Measurements from ENCODE around the gene SMURF1. TPM values are rescaled to one million over a fixed set of nuclear protein-coding genes. Genes with fewer than 3 reads are reported as not detected.
"Not testable (repeated sequence)": the region's sequence is repeated elsewhere in the genome, so short reads cannot be mapped to it uniquely, and the experiment has no call there.

Gene SMURF1
- total RNA-seq, 2 experiments from 2014 or later = 10.3 to 10.4 TPM

- Mint-ChIP-seq H3K9me3 (ENCODE audit: insufficient read depth) (peaks cover 8% of the 10 kb centered on the region), H3K4me1 (ENCODE audit: low read depth) (peaks cover 38% of the 10 kb centered on the region), H3K36me3 (ENCODE audit: low read depth) (peaks cover 14% of the 10 kb centered on the region), H3K27ac (no peak overlapping the region), H3K27me3 (ENCODE audit: low read depth) (no peaks in the 10 kb centered on the region), H3K4me3 (no peak overlapping the region)
- ATAC-seq (no peak), DNase-seq (no peak)
- ChIA-PET POLR2A (no interaction called here), CTCF (interaction anchor here (1.1 kb wide), 1 partner anchor 85 kb away, joined by 3 read pairs; no protein-coding TSS in a partner anchor)
Measured at GRCh38 chr7:99112097-99112496, 31.8 kb downstream of the SMURF1 start.

- Mint-ChIP-seq H3K4me1 (ENCODE audit: low read depth) (peaks cover 38% of the 10 kb centered on the region), H3K9me3 (ENCODE audit: insufficient read depth) (peaks cover 3% of the 10 kb centered on the region), H3K27ac (peak overlapping the region; percentile 18), H3K36me3 (ENCODE audit: low read depth) (peaks cover 12% of the 10 kb centered on the region), H3K4me3 (no peak overlapping the region), H3K27me3 (ENCODE audit: low read depth) (no peaks in the 10 kb centered on the region)
- ChIA-PET CTCF (interaction anchor here (0.6 to 1.1 kb wide), 2 partner anchors 84 to 250 kb away, joined by 3 read pairs; no protein-coding TSS in a partner anchor), POLR2A (no interaction called here)
- ATAC-seq = no peak
- no peak for DNase-seq
Measured at GRCh38 chr7:99111591-99111990, 32.3 kb downstream of the SMURF1 start.

GRCh38 chr7:99109108-99110051 is 34.5 kb downstream of the SMURF1 start:
- H3K36me3 Mint-ChIP-seq (ENCODE audit: low read depth) = peaks cover 8% of the 10 kb centered on the region
- peak overlapping the region; percentile 53 for H3K27ac Mint-ChIP-seq
- DNase-seq = no peak
- peaks cover 38% of the 10 kb centered on the region for H3K4me1 Mint-ChIP-seq (ENCODE audit: low read depth)
- no peaks in the 10 kb centered on the region for H3K27me3 Mint-ChIP-seq (ENCODE audit: low read depth)
- ChIA-PET POLR2A (no interaction called here), CTCF (no interaction called here)
- H3K9me3 Mint-ChIP-seq (ENCODE audit: insufficient read depth) = no peaks in the 10 kb centered on the region
- H3K4me3 Mint-ChIP-seq = no peak overlapping the region
- peak; percentile 58 for ATAC-seq

- peaks cover 38% of the 10 kb centered on the region for H3K4me1 Mint-ChIP-seq (ENCODE audit: low read depth)
- H3K27me3 Mint-ChIP-seq (ENCODE audit: low read depth) = no peaks in the 10 kb centered on the region
- POLR2A ChIA-PET = no interaction called here
Measured at GRCh38 chr7:99108613-99109012, 35.3 kb downstream of the SMURF1 start.

GRCh38 chr7:99106821-99107241 is 37.1 kb downstream of the SMURF1 start:
- ChIA-PET POLR2A (no interaction called here), CTCF (no interaction called here)
- no peaks in the 10 kb centered on the region for H3K9me3 Mint-ChIP-seq (ENCODE audit: insufficient read depth)
- H3K4me3 Mint-ChIP-seq = no peak overlapping the region
- H3K27ac Mint-ChIP-seq = no peak overlapping the region
- H3K4me1 Mint-ChIP-seq (ENCODE audit: low read depth) = peaks cover 30% of the 10 kb centered on the region
- H3K27me3 Mint-ChIP-seq (ENCODE audit: low read depth) = no peaks in the 10 kb centered on the region
- DNase-seq (no peak), ATAC-seq (no peak)
- peaks cover 3% of the 10 kb centered on the region for H3K36me3 Mint-ChIP-seq (ENCODE audit: low read depth)

More at GRCh38 chr7:99108613-99109012, 35.3 kb downstream of the SMURF1 start:
- DNase-seq (no peak), ATAC-seq (no peak)
- CTCF ChIA-PET = no interaction called here
- H3K4me3 Mint-ChIP-seq = no peak overlapping the region
- H3K9me3 Mint-ChIP-seq (ENCODE audit: insufficient read depth) = no peaks in the 10 kb centered on the region
- H3K27ac Mint-ChIP-seq = no peak overlapping the region
- H3K36me3 Mint-ChIP-seq (ENCODE audit: low read depth) = peaks cover 8% of the 10 kb centered on the region

GRCh38 chr7:99106411-99106810 is 37.5 kb downstream of the SMURF1 start:
- Mint-ChIP-seq H3K36me3 (ENCODE audit: low read depth) (peaks cover 3% of the 10 kb centered on the region), H3K27ac (no peak overlapping the region), H3K4me1 (ENCODE audit: low read depth) (peaks cover 26% of the 10 kb centered on the region), H3K27me3 (ENCODE audit: low read depth) (no peaks in the 10 kb centered on the region), H3K9me3 (ENCODE audit: insufficient read depth) (no peaks in the 10 kb centered on the region), H3K4me3 (no peak overlapping the region)
- ChIA-PET POLR2A (no interaction called here), CTCF (no interaction called here)
- DNase-seq = no peak
- ATAC-seq = no peak

GRCh38 chr7:99105756-99106155 is 38.2 kb downstream of the SMURF1 start:
- DNase-seq = no peak
- H3K36me3 Mint-ChIP-seq (ENCODE audit: low read depth) = peaks cover 4% of the 10 kb centered on the region
- CTCF ChIA-PET = no interaction called here

GRCh38 chr7:99104631-99105030 is 39.3 kb downstream of the SMURF1 start:
- Mint-ChIP-seq H3K4me1 (ENCODE audit: low read depth) (peaks cover 21% of the 10 kb centered on the region), H3K27me3 (ENCODE audit: low read depth) (no peaks in the 10 kb centered on the region), H3K9me3 (ENCODE audit: insufficient read depth) (peaks cover 5% of the 10 kb centered on the region), H3K36me3 (ENCODE audit: low read depth) (peaks cover 10% of the 10 kb centered on the region), H3K27ac (no peak overlapping the region), H3K4me3 (no peak overlapping the region)
- ATAC-seq (no peak), DNase-seq (no peak)
- ChIA-PET POLR2A (no interaction called here), CTCF (no interaction called here)

More at GRCh38 chr7:99105756-99106155, 38.2 kb downstream of the SMURF1 start:
- no peaks in the 10 kb centered on the region for H3K27me3 Mint-ChIP-seq (ENCODE audit: low read depth)
- no peak for ATAC-seq
- no peak overlapping the region for H3K4me3 Mint-ChIP-seq
- POLR2A ChIA-PET = no interaction called here
- H3K9me3 Mint-ChIP-seq (ENCODE audit: insufficient read depth) = no peaks in the 10 kb centered on the region
- H3K27ac Mint-ChIP-seq = no peak overlapping the region
- H3K4me1 Mint-ChIP-seq (ENCODE audit: low read depth) = peaks cover 25% of the 10 kb centered on the region

GRCh38 chr7:99103836-99104235 is 40.1 kb downstream of the SMURF1 start:
- H3K27ac Mint-ChIP-seq; H3K27me3 Mint-ChIP-seq (ENCODE audit: low read depth); H3K9me3 Mint-ChIP-seq (ENCODE audit: insufficient read depth); DNase-seq; ATAC-seq; H3K4me3 Mint-ChIP-seq; POLR2A ChIA-PET: not testable (repeated sequence)
- CTCF ChIA-PET = interaction anchor here (0.6 kb wide), 1 partner anchor 998 kb away, joined by 3 read pairs; no protein-coding TSS in a partner anchor
- Mint-ChIP-seq H3K36me3 (ENCODE audit: low read depth) (peaks cover 12% of the 10 kb centered on the region), H3K4me1 (ENCODE audit: low read depth) (peaks cover 14% of the 10 kb centered on the region)

- Mint-ChIP-seq H3K4me3 (no peak overlapping the region), H3K36me3 (ENCODE audit: low read depth) (peaks cover 17% of the 10 kb centered on the region), H3K9me3 (ENCODE audit: insufficient read depth) (peaks cover 11% of the 10 kb centered on the region), H3K4me1 (ENCODE audit: low read depth) (peaks cover 9% of the 10 kb centered on the region), H3K27ac (no peak overlapping the region), H3K27me3 (ENCODE audit: low read depth) (no peaks in the 10 kb centered on the region)
- ATAC-seq = no peak
- ChIA-PET POLR2A (no interaction called here), CTCF (no interaction called here)
- DNase-seq = no peak
Measured at GRCh38 chr7:99102809-99103690, 40.9 kb downstream of the SMURF1 start.

GRCh38 chr7:99102361-99102760 is 41.5 kb downstream of the SMURF1 start:
- H3K36me3 Mint-ChIP-seq (ENCODE audit: low read depth) = peaks cover 17% of the 10 kb centered on the region
- ATAC-seq (no peak), DNase-seq (no peak)
- H3K4me3 Mint-ChIP-seq = no peak overlapping the region
- peaks cover 2% of the 10 kb centered on the region for H3K4me1 Mint-ChIP-seq (ENCODE audit: low read depth)
- H3K27ac Mint-ChIP-seq = no peak overlapping the region
- no peaks in the 10 kb centered on the region for H3K27me3 Mint-ChIP-seq (ENCODE audit: low read depth)
- POLR2A ChIA-PET = no interaction called here
- H3K9me3 Mint-ChIP-seq (ENCODE audit: insufficient read depth) = peaks cover 14% of the 10 kb centered on the region
- CTCF ChIA-PET = no interaction called here

GRCh38 chr7:99101516-99101915 is 42.4 kb downstream of the SMURF1 start:
- H3K4me1 Mint-ChIP-seq (ENCODE audit: low read depth); DNase-seq; CTCF ChIA-PET; H3K27me3 Mint-ChIP-seq (ENCODE audit: low read depth); H3K27ac Mint-ChIP-seq; H3K4me3 Mint-ChIP-seq; ATAC-seq: not testable (repeated sequence)
- POLR2A ChIA-PET = interaction anchor here (0.6 kb wide), 1 partner anchor 459 kb away, joined by 3 read pairs; no protein-coding TSS in a partner anchor
- Mint-ChIP-seq H3K9me3 (ENCODE audit: insufficient read depth) (peaks cover 15% of the 10 kb centered on the region), H3K36me3 (ENCODE audit: low read depth) (peaks cover 21% of the 10 kb centered on the region)

Measured in activated CD8-positive, alpha-beta T cell treated with anti-CD3 and anti-CD28 coated beads, Interleukin-2, amount 10 ng/mL, durations not matched to agents 7 days and 5 days (primary cell).